HuH-7.5 (cell line): ENCODE results near the gene DAW1.
"Not testable (repeated sequence)": the region's sequence is repeated elsewhere in the genome, so short reads cannot be mapped to it uniquely, and the experiment has no call there.

Experiments used
- DNase-seq: peaks from one replicate; pipeline ENCODE4 v3.0.0; 2011; ENCODE audit warnings: low spot score

DAW1 gene, protein sequence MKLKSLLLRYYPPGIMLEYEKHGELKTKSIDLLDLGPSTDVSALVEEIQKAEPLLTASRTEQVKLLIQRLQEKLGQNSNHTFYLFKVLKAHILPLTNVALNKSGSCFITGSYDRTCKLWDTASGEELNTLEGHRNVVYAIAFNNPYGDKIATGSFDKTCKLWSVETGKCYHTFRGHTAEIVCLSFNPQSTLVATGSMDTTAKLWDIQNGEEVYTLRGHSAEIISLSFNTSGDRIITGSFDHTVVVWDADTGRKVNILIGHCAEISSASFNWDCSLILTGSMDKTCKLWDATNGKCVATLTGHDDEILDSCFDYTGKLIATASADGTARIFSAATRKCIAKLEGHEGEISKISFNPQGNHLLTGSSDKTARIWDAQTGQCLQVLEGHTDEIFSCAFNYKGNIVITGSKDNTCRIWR

DNA sequence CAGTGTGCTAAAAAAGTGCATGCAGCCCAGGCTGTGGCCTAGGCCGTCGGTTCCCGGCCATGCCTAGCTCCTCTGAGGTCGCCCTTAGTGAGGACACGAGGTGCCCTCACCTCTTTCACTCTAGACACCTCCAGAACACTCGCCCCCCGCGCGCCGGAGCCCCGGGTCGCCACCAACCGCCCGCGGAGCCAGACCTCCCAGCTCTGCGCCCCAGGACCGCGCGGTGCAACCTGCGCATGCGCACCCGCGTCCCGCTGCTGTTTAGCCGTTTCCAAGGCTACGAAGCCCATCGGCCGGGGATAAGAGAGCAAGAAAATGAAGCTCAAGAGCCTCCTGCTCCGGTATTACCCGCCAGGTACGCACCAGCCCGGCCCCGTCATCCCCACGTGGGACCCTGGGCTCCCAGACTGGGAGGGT lies at the start of gene DAW1:
TSS of gene DAW1 (plus strand) at position 257 of the 417 bp plus-strand sequence. CDS start at position 316, 59 bp downstream.
- DNase-seq: no peak

DNA sequence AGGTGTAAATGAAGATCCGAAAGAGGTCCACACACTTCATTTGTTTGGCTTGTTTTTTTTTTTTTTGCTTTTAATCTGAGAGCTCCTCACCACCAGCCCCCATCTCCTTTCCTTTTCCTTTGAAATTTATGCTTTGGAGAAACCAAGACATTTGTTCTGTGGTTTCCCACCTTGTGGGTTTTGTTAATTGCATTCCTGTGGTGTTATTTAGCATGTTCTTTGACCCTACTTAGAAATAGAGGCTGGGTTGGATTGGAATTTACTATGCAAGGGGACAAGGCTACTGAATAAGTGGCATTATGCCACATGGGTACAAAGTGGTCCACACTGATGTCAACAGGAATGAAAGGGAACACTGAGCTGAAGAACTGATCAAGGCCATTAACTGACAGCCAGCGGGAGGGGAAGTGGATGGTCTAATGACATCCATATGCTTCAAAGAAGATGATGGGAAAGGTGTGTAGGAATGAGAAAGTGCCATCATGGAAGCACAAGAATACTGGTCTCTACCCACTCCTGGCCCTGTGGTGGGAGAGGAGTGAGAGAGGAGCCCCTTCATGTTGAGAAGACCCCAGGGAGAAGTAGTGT lies 48.9 kb upstream of the DAW1 start:
- DNase-seq: no peak

- DNase-seq: no peak
These were observed 47.5 kb upstream of the DAW1 start for GRCh38 chr2:227823922-227824321.

- DNase-seq: no peak
These were observed 46.7 kb upstream of the DAW1 start for GRCh38 chr2:227824711-227825110.

DNA sequence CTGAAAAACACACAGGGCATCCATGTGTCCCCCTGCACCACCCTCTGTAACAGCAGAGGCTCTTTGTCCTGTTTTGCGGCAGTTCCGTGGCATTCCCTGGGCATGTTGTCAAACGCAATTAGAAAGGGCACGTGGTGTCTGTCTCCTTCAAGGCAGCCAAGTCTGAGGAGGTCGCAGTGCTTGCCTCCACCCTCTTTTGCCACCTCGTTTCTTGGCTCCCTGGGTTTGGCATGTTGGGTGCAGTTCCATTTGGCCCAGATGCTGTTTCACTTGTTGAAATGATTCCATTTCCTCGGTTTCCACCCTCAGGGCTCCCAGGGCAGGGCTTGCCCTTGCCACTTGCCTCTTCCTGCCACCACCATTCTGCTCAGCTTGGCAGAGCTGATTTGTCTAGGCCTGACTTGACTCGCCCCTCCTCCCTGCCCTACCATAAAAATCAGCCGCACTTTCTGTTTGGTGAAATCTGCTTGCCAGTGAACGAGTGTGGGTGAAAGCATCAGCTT lies 45.4 kb upstream of the DAW1 start:
- DNase-seq: no peak

DNA sequence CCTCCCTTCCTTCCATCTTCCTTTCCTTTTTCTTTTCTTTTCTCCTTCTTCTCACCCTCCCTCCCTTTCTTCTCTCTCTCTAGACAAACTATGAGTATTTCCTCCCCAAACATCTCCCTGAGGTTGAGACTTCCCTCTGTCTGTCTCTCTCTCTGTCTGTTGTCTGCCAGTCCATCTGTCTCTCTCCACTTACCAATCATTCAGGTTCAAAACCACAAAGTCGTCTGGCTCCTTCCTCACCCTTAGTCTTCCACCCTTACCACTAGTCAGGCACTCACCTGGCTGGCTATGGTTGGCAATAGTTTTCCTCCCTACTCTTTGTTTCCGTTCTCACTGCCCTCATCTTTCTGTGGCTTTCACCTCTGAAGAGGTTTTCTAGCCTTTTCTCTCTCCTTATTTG lies 44.9 kb upstream of the DAW1 start:
- no peak for DNase-seq

- no peak for DNase-seq
These were observed 44.3 kb upstream of the DAW1 start for GRCh38 chr2:227827143-227827542.

DNA sequence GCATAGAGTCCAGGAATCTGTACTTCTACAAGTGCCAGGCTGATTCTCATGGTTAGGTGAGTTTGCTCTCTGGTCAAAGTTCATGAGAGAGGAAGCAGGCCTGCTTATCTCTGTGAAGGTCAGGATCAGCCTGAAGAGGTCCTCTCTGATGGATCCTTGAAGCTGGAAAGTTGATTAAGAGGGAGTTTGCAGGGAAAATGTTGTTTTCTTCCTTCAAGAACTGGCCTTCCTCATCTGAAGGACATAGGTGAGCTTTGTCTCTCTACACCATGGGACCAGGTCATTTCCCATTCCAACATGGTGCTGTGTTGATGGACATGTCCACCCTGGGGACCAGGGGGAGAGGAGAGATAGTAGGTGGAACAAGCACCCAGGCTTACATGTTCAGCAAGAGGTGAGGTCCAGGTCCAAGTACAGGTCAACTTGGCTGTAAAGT lies 42.9 kb upstream of the DAW1 start:
- no peak for DNase-seq

DNA sequence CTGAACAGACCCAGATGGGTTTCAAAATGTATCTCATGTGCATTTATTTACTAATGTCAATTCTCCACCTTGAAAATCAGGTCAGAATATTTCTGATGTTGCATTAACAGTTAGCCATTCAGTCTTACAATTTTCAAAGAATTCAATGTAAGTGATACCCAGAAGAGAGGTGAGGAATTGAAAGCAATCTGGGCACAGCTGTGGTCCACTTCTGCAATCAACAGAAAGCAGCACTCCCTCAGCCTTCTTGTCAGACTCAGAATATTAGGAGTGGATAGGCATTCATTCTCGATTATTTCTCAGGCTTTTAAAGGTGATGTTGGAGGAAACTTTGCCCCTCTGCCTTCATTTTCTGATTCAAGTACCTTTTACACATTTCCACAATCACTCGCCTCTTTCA lies 42.1 kb upstream of the DAW1 start:
- DNase-seq: no peak

- DNase-seq: no peak
These were observed 37.0 kb upstream of the DAW1 start for GRCh38 chr2:227834423-227834822.

DNA sequence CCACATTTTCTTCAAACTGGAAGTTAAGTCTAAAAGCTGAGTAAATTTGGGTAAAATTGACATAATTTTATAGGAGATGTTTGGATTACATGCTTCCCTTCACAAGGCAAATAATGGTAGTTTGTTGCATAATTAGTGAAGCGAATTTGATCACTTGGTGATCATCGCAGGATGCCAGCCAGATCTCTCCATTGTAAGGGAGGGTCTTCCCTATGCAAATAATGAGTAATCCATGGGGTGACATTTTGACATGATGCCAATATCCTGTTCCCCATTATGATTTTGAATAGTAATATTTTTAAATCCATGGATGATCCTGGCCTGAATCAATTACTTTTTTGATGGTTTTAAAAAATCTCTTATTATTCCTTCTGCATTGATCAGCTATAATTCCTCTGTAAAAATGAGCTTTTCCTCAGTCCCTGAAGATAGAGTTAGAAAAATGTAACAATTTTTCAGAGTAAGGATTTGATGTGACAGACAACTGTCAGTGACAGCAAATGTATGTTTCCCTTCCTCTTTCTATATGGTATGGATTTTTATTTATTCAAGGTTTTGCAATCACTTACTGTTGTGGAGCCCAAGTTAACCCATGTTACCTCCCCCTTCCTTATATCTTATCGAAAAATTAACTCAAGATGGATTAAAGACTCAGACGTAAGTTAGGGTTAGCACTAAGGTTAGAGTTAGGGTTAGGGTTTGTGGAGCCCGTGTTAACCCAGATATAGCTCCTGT lies 36.3 kb upstream of the DAW1 start:
- no peak for DNase-seq

GRCh38 chr2:227839339-227840129 lies 31.9 kb upstream of the DAW1 start:
- not testable (repeated sequence) for DNase-seq

- no peak for DNase-seq
These were observed 24.6 kb upstream of the DAW1 start for GRCh38 chr2:227846831-227847230.

GRCh38 chr2:227848146-227848545 lies 23.3 kb upstream of the DAW1 start:
- no peak for DNase-seq

DNA sequence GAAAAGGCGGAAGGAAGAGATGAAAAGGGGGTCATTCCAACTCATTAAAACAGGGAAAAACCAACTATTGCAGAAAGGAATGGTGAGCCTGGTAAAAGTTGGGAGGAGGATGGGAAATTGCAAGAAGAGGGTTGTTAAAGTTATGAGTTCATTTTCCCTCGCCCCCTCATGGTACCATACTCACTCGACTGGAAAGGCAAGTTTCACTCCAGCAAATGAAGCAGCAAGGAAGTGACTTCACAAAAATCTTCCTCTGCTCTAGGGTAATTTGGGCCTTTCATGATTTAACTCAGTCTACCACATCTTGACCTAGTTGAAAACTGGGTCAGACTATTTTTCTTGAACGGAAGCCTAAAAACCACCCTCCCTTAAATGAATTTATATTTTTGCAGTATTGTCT lies 22.8 kb upstream of the DAW1 start:
- no peak for DNase-seq

DNA sequence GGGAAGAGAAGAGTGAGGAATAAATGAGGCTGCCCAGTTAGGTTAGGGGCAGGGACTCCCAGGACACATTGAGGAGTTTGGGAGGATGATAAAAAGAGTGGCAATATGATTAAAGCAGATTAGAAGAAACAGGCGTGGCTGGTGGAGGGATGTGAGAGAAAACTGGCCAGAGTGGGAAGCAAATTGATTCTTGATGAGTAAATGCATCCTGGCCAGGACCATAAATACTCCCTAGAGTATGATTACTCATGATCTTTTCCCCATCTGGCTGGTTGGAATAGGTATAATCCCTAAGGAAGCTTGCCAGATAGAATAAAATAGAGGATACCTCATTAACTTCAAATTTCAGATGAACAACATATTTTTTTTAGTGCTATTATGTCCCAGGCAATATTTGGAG lies 21.5 kb upstream of the DAW1 start:
- DNase-seq: no peak

- no peak for DNase-seq
These were observed 18.2 kb upstream of the DAW1 start for GRCh38 chr2:227853204-227853629.

DNA sequence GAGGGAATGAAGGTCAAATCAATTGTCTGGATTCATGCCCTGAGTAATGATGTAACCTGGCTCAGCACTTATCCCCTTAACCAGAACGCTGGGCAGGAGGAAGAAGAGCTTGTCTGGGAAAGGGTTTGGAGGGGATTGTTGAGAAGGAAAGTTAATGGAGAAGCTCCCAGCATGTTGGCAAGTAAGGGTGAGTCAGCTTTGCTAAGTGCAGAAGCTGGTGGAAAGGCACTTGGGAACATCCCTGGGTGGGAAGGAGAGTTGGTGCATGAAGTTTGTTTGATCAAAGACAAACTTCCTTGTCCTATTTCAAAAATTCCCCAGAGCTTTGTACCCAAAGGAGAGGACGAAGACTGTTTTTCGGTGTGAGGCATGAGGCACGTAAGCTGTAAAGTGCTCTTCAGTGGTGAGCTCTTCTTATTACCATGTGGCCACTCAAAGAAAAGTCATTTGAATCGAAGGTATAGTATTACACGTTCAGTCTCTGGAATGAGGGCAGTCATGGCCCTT lies 17.6 kb upstream of the DAW1 start:
- DNase-seq: no peak

GRCh38 chr2:227855440-227855839 lies 16.0 kb upstream of the DAW1 start:
- no peak for DNase-seq

DNA sequence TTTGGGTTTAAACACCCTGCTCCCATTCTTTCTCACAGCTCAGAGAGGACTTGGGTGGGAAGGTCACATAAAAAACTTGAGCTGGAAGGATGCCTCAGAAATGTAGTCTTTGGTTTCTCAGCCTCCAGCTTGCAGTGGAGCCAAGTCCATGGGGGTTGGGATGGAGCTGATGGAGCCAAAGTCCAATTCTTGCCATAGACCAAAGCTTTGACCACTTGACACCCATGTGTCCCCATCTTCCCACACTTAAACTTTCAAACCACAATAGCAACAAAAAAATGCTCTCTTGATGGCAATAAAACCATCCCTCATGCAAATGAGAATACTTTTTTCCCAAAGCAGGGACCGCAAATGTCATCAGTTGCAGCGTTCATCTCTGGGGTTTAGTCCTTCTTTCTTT lies 14.7 kb upstream of the DAW1 start:
- DNase-seq: no peak

DNA sequence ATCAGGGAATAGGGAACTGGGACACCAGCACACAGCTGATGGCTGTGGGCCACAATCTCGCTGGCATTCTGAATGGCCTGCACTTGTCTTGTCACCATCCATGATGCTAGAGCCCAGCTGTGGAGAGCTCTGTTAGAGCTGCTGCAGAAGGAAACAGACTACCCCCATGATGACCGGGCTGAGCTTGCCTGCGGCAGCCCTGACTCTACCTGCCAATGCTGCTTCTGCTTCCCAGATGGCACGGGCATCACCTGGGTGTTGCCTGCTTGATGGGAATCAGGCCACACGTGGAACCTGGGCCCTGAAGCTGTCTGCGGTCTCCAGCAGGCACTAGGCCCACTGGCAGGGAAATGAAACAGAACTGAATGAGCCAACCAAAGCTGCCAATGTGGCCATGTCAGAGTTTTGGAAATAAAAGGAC lies 11.2 kb upstream of the DAW1 start:
- no peak for DNase-seq

- DNase-seq: no peak
These were observed 10.4 kb upstream of the DAW1 start for GRCh38 chr2:227861011-227861410.
